Measurements from ENCODE around the gene PTPN6. TPM values are rescaled to one million over a fixed set of nuclear protein-coding genes. Genes with fewer than 3 reads are reported as not detected.

Gene PTPN6
- total and polyA plus RNA-seq, 2 of the 13 experiments (the other 11 are each of a cell fraction or from before 2014, with no cell fraction given) = 10.5 to 10.6 TPM

DNA sequence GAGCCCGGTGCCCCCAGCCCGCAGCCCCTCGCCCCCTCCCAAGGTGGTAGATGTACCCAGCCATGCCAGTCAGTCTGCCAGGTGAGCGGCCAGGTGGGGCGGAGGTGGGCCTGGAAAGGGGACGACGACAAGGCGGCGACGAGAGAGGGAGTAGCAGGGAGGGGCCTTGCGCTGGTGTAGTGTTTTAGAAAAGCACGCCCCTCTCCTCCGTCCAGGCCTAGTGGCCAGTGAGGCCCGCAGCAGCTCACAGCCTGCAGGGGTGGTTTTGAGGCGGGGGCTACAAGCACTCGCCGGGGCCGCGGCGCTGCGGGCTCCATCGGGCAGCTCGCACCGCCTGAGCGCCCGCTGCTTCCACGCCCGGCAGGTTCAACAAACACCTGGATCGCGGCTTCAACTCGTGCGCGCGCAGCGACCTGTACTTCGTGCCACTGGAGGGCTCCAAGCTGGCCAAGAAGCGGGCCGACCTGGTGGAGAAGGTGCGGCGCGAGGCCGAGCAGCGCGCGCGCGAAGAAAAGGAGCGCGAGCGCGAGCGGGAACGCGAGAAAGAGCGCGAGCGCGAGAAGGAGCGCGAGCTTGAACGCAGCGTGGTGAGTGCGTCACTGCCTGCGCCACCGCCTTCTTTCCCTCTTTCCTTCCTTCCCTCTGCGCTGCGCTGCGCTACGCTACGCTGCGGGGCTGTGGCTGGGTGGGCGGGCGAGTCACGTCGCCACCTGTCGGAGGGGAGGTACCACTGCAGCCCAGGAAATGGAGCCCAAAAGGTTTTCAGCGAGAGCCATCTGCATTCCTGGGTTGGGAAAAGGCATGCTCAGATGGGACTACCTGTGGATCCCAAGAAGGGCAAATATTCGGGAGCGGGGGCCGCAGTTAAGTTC, 13.4 kb upstream of the PTPN6 start (continued):
- TF ChIP-seq TFE3 (CRISPR knock-in tag; IDR thresholded peaks at IDR 0.05) = peak; percentile 73; the same call in 1 of the 2 replicates
- TF ChIP-seq, protein P1, sequence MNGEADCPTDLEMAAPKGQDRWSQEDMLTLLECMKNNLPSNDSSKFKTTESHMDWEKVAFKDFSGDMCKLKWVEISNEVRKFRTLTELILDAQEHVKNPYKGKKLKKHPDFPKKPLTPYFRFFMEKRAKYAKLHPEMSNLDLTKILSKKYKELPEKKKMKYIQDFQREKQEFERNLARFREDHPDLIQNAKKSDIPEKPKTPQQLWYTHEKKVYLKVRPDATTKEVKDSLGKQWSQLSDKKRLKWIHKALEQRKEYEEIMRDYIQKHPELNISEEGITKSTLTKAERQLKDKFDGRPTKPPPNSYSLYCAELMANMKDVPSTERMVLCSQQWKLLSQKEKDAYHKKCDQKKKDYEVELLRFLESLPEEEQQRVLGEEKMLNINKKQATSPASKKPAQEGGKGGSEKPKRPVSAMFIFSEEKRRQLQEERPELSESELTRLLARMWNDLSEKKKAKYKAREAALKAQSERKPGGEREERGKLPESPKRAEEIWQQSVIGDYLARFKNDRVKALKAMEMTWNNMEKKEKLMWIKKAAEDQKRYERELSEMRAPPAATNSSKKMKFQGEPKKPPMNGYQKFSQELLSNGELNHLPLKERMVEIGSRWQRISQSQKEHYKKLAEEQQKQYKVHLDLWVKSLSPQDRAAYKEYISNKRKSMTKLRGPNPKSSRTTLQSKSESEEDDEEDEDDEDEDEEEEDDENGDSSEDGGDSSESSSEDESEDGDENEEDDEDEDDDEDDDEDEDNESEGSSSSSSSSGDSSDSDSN (CRISPR knock-in tag; IDR thresholded peaks at IDR 0.05) = peak; percentile 91; the same call in 1 of the 2 replicates
- peak; percentile 78 for TF ChIP-seq SRY (CRISPR knock-in tag; IDR thresholded peaks at IDR 0.05)
- TF ChIP-seq, protein P2, sequence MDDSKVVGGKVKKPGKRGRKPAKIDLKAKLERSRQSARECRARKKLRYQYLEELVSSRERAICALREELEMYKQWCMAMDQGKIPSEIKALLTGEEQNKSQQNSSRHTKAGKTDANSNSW (CRISPR knock-in tag; IDR thresholded peaks at IDR 0.05; ENCODE audit: borderline replicate concordance) = peak; percentile 72; the same call in 1 of the 2 replicates
- TF ChIP-seq CENPT (CRISPR knock-in tag; IDR thresholded peaks at IDR 0.05; ENCODE audit: low read depth) = no peak
- TF ChIP-seq POLR2A (IDR thresholded peaks at IDR 0.05; ENCODE audit: insufficient read depth in 1 of 2, low read depth in 2 of 2, low read length in 2 of 2) = peak in 1 of 2 experiments; percentile 63; a peak in 2 of 4 replicates
- peak; percentile 90; the same call in 1 of the 2 replicates for TF ChIP-seq ZNF619 (CRISPR knock-in tag; IDR thresholded peaks at IDR 0.05)
- peak; percentile 97 for TF ChIP-seq PHF5A (CRISPR knock-in tag; IDR thresholded peaks at IDR 0.05; ENCODE audit: low read depth, unreplicated experiment)
- no peak for TF ChIP-seq ZNF562 (CRISPR knock-in tag; IDR thresholded peaks at IDR 0.05; ENCODE audit: borderline replicate concordance)
- TF ChIP-seq ZNF660 (CRISPR knock-in tag; IDR thresholded peaks at IDR 0.05; ENCODE audit: borderline replicate concordance, low read depth) = no peak
- TF ChIP-seq GPBP1L1 (CRISPR knock-in tag; IDR thresholded peaks at IDR 0.05) = no peak
- TF ChIP-seq THAP8 (CRISPR knock-in tag; IDR thresholded peaks at IDR 0.05; ENCODE audit: borderline replicate concordance) = no peak
- TF ChIP-seq CREM (IDR thresholded peaks at IDR 0.05) = peak; percentile 94
- no peak for TF ChIP-seq CREM (CRISPR knock-in tag; IDR thresholded peaks at IDR 0.05)
- peak; percentile 82; the same call in 1 of the 2 replicates for TF ChIP-seq RNF2 (conservative IDR thresholded peaks at IDR 0.05; ENCODE audit: low read depth)
- TF ChIP-seq, protein P3, sequence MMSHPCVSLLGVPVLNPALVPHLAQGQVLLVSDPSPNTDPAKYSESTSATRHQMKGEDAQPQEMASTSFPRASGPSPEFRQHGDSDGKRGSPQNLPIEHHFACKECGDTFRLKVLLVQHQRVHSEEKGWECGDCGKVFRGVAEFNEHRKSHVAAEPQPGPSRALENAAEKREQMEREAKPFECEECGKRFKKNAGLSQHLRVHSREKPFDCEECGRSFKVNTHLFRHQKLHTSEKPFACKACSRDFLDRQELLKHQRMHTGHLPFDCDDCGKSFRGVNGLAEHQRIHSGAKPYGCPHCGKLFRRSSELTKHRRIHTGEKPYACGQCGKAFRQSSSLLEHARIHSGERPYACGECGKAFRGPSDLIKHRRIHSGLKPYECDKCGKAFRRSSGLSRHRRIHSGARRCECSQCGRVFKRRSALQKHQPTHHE (CRISPR knock-in tag; IDR thresholded peaks at IDR 0.05; ENCODE audit: borderline replicate concordance) = no peak
- no peak for TF ChIP-seq IKZF1 (IDR thresholded peaks at IDR 0.05)
- TF ChIP-seq ARNT2 (CRISPR knock-in tag; IDR thresholded peaks at IDR 0.05; ENCODE audit: low read depth) = peak; percentile 93
- no peak for TF ChIP-seq ZSCAN22 (CRISPR knock-in tag; IDR thresholded peaks at IDR 0.05)
- peak; percentile 95; the same call in 1 of the 2 replicates for TF ChIP-seq ZNF567 (CRISPR knock-in tag; IDR thresholded peaks at IDR 0.05; ENCODE audit: borderline replicate concordance)
- peak in 1 of 2 experiments; percentile 95; a peak in 2 of 4 replicates for TF ChIP-seq KLF16 (CRISPR knock-in tag; IDR thresholded peaks at IDR 0.05)
